Measurements from ENCODE around the gene ACIN1.

The ACIN1 gene, protein sequence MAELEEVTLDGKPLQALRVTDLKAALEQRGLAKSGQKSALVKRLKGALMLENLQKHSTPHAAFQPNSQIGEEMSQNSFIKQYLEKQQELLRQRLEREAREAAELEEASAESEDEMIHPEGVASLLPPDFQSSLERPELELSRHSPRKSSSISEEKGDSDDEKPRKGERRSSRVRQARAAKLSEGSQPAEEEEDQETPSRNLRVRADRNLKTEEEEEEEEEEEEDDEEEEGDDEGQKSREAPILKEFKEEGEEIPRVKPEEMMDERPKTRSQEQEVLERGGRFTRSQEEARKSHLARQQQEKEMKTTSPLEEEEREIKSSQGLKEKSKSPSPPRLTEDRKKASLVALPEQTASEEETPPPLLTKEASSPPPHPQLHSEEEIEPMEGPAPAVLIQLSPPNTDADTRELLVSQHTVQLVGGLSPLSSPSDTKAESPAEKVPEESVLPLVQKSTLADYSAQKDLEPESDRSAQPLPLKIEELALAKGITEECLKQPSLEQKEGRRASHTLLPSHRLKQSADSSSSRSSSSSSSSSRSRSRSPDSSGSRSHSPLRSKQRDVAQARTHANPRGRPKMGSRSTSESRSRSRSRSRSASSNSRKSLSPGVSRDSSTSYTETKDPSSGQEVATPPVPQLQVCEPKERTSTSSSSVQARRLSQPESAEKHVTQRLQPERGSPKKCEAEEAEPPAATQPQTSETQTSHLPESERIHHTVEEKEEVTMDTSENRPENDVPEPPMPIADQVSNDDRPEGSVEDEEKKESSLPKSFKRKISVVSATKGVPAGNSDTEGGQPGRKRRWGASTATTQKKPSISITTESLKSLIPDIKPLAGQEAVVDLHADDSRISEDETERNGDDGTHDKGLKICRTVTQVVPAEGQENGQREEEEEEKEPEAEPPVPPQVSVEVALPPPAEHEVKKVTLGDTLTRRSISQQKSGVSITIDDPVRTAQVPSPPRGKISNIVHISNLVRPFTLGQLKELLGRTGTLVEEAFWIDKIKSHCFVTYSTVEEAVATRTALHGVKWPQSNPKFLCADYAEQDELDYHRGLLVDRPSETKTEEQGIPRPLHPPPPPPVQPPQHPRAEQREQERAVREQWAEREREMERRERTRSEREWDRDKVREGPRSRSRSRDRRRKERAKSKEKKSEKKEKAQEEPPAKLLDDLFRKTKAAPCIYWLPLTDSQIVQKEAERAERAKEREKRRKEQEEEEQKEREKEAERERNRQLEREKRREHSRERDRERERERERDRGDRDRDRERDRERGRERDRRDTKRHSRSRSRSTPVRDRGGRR

DNA sequence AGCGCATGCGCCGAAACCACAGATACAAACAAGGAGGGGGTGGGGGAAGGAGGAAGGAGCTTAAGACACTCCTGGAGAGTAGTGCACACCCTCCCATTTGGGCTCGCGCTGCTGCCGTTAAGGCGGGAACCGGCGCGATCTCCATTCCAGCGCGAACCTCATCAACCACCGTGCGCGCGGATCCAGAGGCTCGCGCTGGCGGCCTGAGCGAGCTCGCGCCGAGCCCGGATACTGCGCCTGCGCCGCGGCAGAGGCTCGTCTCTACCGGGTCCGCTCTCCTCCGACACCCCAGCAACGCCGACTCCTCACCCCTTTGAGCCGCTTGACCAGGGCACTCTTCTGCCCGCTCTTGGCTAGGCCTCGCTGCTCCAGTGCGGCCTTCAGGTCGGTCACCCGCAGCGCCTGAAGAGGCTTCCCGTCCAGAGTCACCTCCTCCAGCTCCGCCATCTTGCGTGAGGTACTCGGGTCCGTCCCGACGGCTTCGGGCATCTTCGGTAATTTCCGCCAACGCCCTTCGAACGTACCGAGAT, at the start of gene ACIN1:
ACIN1 (minus strand) TSS at position 471 of the 530 bp plus-strand sequence; CDS start at position 447, 24 bp downstream.
- no peak for DNase-seq

DNA sequence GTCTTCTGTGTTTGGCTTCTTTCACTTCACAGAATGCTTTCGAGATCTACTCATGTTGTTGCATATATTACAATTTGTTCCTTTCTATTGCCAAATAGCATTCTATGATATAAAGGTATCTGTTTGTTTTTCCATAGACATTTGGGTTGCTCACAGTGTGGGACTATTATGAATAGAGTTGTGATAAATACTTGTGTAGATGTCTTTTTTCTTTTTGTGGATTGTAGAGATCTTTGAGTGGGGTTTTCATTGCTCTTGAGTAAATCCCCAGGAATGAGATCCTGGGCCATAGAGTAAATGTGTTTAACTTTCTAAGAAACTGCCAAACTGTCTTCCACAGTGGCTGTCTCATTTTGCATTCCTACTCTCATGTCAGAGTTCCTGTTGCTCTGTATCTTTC, 49.0 kb upstream of the ACIN1 start:
- DNase-seq, result no peak

DNA sequence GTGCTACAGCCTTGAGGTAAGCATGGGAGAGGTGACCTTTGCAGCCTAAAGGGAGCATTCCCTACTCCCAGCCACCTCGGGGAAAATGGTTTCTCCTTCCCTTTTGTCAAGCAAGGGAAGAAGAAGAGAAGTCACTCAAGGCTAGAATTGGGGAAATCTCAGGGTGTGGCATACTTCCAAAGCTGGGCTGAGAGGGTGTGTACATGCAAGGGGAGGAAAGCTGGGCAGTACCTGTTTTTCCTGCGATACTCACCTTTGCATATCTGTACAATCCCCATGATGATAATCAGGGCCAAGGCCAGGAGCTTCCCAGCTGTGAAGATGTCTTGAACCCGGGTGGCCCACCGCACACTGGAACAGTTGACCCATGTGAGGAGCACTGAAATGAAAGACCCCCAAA, 47.9 kb upstream of the ACIN1 start:
- no peak for DNase-seq

DNA sequence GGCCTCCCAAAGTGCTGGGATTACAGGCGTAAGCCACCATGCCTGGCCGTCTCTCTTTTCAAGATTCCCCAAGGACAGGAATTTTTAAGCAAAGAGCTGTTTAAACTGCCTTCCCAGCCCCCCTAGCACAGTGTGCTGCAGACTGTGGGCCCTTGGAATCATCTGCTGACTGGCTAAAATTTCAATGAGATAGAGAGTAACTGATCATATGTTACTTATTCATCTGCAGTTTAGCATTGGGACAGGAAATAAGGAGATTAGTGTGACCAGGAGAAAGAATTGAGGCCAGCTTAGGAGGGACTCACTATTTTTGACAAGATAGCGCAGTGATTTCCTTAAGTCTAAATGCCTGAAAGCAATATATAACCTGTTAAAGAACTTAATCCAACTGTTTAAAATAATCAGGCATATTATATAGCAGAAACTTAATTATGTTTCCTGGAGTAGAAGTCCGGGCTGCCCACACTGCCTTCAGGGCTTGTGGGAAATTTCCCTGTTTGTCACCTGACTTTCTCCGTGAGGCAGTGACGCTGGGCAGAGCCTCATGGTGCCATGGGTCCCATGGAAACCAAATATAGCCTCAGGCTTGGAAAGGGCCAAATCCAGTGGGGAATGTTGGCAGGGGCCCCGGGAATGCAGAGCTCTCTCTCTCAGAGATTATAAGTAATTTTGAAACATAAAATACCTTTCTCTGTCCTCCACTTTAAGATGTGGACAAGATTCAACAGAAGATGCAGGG, 46.9 kb upstream of the ACIN1 start:
- DNase-seq, result no peak

DNA sequence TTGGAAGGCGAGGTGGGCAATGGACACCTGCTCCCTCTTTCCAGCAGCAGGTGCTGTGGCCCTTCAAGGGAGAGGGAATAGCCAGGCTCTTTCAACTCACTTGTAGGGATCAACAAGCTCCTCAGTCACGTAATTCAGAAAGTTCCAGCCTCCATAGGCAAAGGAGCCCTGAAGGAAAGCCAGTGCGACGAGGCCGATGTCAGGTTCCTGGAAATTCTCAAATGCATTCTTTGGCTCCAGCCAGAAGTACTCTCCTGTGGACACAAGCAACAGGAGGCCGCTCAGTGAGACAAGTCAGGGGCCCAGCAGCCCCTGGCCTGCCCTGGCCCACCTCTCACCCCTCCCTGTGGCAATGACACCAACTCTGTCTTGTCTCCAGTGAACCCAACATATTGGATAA, 45.4 kb upstream of the ACIN1 start:
- no peak for DNase-seq

DNA sequence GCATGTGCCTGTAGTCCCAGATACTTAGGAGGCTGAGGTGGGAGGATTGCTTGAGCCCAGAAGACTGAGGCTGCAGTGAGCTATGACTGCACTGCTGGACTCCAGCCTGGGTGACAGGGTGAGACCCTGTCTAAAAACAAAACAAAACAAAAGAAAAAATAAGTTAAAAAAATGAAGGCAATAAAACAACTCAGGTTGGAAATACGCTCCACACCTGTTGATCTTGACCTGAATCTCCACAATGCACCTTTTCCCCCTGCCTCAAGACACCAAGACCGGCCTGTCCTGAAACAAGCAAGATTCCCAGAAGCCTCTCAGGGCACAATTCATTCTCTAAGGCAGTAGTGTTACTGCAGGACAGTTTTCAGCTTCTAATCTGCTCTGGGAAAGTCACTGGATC, 44.9 kb upstream of the ACIN1 start:
- DNase-seq, result no peak

DNA sequence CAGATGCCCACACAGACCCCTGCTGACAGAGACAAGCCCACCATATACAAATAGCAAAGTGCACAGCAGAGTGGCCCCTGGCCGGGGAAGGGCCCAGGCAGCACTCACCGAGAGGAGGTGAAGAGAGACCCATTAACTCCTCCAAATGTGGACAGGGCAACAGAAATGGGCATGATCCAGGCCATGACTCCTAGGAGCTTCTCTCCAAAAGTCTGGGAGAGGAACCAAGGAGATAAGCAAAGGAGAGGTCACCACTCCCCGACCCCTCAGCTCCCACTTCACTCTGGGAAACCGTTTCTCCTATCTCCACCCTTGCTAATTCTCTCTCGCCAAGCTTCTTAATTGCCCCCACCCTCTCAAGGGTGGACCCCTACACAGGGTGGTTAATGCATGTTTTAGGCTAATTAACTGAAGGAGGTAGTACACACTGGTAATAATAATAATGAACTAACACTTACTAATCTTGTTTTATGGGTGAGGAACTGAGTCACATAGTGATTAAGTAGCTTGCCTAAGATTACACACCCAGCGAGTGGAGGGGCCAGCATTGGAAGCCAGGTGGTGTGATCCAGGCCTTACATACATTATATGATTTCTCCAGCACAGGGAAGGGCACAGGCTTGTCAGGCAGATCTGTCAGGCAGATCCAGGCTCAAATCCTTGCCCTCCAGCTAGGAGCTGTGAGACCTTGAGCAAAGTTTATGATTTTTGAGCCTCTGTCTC, 43.0 kb upstream of the ACIN1 start:
- DNase-seq, result no peak

DNA sequence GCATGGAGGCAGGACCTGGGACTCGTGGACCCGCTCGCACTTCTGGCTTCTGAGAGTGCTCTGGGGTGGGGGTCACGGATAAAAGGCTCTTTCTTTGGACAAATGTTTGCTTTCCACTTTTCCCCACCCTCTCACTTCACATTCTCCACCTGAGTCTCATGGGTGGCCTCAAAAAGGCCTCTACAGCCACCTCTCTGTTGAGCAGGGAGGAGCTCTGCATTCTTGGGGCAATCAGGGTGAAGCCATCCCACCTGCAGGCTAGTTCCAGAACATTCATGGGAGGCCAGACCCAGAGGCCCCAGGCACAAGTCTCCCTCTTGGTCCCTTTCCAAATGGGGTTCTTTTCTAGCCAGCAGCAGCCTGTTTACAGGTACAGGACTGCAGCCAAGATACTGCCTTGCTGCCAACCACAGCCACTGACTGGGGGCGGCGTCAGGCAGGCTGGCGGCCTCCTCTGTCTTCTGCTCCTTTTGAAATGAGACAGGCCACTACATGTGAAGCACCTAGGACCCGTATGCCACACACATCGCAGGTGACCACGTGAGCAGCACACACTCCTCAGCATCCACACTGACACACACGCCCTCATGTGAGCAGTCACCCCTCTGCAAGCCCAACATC, 42.4 kb upstream of the ACIN1 start:
- DNase-seq, result no peak

DNA sequence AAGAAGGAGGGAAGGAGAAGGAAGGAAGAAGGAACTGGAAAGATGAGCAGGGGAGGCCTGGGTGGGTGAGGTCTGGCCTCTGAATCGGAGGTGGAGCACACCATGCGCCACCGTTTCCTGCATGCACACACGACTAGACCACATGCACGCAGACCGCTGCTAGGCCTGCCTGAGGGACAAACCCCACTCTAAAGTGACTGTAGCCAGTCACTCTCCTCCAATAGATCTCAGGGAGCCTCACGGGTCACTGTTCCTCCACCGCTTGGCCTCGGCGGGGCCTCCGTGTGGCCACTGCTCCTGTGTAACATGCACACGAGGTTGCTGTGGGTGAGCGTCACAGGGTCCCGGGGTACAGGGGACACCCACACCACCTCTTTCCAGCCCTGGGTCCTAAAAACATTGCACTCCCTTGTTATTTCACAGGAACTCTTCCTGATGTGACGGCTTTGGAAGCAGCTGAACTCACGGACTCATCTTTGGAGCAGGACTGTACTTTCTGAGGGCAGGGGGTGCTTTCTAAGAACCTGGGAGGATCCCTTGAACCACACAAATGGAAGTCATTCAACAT, 41.7 kb upstream of the ACIN1 start:
- no peak for DNase-seq

DNA sequence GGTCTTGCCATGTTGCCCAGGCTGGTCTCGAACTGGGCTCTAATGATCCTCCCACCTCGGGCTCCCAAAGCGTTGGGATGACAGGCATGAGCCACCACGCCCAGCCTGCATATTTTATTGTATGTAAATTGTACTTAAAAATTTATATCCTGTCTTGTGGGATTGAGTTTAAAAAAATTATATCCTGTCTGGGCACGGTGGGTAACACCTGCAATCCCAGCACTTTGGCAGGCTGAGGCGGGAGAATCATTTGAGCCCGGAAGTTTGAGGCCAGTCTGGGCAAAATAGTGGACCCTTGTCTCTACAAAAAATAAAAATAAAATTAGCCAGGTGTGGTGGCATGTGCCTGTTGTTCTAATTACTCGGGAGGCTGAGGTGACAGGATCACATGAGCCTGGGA, 38.0 kb upstream of the ACIN1 start:
- no peak for DNase-seq

DNA sequence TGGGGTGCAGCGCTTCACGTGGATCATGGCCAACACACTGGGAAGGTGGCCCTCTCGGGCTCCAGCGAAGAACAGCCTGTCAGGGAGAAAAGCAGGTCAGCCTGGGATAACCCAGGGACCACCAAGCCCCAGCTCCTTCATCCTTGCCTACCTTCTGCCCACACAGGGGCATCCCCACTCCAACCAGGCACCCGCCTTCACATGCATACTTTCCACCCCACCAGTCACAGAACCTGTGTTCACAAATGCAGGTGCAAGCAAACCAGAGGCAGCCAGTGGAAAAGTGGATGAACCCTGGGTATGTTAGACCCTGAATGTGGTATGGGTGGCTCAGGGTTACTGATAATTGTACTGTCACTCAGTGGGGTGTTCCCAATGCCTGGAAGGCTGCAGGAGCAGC, 36.5 kb upstream of the ACIN1 start:
- no peak for DNase-seq

DNA sequence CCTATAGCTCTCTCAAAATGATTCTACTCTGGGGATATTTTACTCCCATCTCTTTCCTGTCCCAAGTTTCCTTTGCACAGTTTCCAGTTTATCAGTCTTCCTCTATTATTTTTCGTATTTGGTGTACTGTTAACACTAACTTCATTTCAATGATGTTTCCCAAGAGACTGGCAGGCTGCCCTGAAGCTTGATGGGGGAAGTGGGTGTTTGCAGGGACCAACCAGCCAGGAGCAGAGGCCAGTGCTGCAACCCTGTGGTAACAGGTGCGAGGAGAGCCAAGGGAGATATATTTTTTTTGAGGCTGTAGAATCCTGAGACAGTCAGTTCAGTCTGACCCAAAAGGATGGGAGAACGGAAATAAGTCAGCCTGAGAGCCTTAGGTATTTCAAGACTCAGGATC, 35.9 kb upstream of the ACIN1 start:
- DNase-seq, result no peak

DNA sequence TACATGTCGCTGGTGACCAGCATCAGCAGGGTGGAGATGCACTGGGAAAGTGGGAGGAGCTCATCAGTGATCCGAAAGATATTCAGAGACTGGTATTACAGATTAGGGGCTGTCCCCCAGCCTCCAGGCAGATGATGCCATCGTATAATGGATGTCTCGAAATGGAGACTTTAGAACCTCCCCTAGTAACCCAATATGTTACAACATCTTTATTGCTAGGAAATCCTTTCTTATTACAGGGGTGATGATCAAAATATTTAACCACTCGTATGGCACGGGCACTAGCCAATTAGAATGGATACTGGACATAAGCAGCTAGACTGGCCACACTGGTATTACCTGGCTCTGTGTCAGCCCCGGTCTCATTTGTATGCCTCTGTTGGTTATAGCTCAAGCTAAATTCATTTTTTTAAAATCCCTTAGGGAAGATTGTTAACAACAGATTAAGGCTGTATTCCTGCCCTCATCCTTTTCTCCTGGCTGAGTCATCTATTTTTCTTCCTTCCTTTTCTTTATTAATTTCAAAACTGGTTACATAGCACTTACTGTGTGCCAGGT, 34.9 kb upstream of the ACIN1 start:
- DNase-seq, result no peak

DNA sequence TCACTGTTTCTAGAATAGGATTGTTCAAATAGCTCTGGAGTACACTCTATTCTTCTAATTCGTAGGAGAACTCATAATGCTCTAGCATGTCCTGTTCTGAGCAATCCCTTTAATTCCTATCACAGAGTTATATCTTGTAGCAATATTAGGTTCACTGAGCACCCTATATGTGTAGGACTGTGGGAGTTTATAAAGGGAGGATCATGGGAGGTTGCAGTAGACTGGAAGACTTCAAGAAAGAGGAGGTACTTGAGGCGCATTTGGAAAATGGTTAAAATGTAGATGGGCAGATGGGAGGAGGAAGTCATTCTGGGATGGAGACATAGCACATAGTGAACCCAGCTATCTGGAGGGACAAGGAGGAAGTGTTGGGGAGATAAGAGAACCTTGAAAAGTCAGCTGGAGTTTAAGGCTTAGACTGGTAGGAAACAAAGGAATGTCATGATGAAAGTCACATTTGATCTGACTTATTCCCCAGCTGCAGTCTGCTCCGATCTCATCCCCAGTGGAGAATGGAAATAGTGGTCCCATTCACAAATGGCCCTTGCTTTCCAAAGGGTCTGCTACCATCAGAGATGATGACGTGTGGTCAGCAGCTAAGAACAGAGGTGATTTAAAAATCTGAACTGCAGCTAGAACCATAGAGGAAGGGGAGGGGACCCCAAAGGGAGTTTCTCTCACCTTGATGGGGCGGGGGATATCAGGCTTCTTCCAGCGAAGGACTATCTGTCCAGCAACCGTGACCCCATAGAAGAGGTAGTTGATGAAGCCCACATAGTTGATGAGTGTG, 34.2 kb upstream of the ACIN1 start:
- no peak for DNase-seq

DNA sequence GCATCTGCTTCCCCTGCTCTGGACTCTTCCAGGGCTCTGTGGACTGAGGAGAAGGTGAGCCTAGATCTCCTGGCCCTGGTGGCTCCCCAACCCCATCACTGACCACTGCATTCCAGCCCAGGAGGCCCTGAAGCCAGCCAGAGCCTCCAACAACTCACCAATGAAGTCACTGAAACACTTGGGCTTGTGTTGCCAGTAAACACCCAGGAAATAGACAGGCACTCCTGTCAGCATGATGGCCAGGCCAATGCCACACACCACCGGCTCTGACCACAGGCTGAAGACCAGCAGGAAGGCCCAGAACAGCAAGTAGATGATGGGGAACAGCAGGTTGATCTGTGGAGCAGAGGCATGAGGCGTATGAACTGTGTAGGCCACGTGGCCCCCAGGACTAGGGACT, 32.9 kb upstream of the ACIN1 start:
- no peak for DNase-seq

DNA sequence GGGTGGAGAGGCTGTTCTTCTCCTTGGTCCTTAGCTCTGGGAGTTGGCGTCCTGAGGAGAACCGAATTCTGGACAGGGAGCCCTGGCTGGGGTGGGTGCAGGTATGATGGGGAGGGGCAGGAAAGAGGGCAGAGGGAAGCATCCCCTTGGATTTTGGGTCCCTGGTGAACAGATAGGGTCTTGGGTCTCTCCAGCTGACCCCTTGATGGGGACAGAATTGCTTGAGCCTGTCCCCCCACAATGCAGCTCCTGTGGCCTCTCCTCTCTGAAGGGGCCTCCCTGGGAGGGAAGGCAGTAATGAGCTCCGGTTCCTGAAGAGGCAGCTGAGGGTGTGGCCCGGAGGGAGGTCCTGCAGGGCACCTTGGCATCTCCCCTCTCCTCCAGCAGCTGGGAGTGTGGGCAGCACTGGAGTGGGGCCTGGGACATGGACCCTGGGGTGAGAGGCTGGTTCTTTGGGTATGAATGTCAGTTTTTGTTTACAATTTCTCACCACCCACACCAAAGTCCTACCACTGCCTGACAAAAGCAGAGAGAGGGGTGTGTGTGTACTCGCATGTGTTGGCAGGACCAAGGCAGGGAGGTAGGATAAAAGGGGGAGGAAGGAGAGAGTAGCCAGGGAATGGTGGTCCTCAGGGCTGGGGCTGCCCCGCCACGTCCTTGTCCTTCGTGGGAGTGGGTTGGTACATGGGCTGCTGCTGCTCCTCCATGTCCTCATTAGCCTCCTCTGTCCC, 31.8 kb upstream of the ACIN1 start:
- no peak for DNase-seq

DNA sequence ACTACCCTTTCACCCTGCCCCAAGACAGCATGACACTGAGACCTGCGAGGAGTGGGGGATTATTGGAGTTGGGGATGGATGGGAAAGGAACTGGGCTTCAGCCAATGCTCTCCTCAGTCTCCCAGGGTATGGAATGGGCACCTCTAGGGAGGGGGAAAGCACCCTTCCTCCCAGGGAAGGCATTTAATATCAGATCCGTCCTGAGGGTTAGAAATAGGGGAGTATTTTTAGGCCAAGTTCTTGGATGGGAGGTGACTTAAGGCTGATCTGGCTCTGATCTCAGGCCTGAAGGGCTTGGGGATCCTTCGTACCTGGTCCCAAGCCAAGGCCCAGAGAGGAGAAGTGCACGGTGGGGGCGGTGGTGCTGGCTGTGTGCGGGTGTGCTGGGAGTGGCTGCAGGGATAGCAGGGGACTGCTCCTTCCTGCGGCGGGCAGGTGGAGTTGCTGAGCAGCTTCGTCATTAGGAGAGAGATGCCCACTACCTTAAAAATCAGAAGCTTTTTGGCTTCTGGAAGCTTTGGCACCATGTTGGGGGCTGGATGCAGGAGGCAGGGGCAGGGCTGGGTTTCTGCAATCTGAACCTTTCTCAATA, 31.1 kb upstream of the ACIN1 start:
- DNase-seq, result no peak

DNA sequence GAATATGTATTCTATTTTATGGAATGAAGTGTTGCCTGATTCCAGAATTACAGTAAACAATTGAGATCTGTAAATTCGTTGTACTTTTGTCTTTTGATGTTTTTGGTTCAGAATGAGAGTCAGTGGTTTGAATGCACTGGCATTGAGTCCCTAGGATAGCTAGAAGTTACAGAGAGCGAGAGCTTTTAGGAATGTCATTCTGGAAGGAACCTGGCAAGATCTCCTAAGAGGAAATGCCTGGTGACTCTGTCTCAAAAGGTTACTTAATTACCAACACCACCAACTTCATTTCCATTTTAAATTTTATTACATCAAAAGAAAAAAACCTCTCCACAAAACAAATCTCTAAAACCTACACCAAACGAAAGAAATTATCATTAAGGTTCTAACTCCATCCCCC, 30.1 kb upstream of the ACIN1 start:
- DNase-seq, result no peak

Measured in CD4-positive, alpha-beta T cell treated with Interleukin-15 for 1 hour (primary cell).